H1 (cell line): ENCODE data around the gene SH3PXD2A. TPM values are rescaled to one million over a fixed set of nuclear protein-coding genes. Genes with fewer than 3 reads are reported as not detected.

Experiments used
- SIN3A ChIP-seq, 2 experiments: IDR thresholded peaks in 1 of 2; conservative IDR thresholded peaks in 1 of 2; 2 replicates each; pipeline ENCODE4 v1.6.1; 2011 to 2012; ENCODE audit warnings: low read length in 2 of 2, improper control_type of control experiment in 1 of 2, low read depth in 1 of 2, mild to moderate bottlenecking in 1 of 2
- polyA plus RNA-seq, 7 experiments: library from polyadenylated mRNA; depleted of rRNA in 3 of 7; stranded (reverse) in 5 of 7; unstranded in 2 of 7; fragments of >200 nt in 5 of 7; fragments of 200-250 nt in 2 of 7; gene quantifications; 1 replicate in 5 of 7; 2 replicates in 1 of 7; 4 replicates in 1 of 7; pipeline versions ENCODE4 v1.2.1 to v1.2.3, GENCODE V29; 2011 to 2013; ENCODE audit warnings: missing spikeins in 2 of 7, mixed read lengths in 2 of 7
- total RNA-seq: library from RNA; stranded (reverse); fragmentation: NEBNext Ultra II Directional; extraction: Animal tissue kit (Norgen Biotek cat#: 25700); gene quantifications from 2 replicates; pipeline ENCODE4 v1.2.1, GENCODE V29; 2021

The SH3PXD2A gene
- total and polyA plus RNA-seq, 2 of the 8 experiments (the other 6 are each of a cell fraction or from before 2014, with no cell fraction given): 5.4 to 16.3 TPM

- no peak for TF ChIP-seq SIN3A (conservative IDR thresholded peaks at IDR 0.05 in 1 of 2, IDR thresholded peaks at IDR 0.05 in 1 of 2; ENCODE audit: low read depth in 1 of 2, low read length in 2 of 2)
- TF ChIP-seq, all 59 proteins: peak for 0
Measured at GRCh38 chr10:103835096-103836050, 20.0 kb downstream of the SH3PXD2A start (continued).
